Activated CD8-positive, alpha-beta memory T cell treated with anti-CD3 and anti-CD28 coated beads, Interleukin-2, amount 10 ng/mL, durations not matched to agents 7 days and 5 days (primary cell): ENCODE data around the gene WNK1. TPM values are rescaled to one million over a fixed set of nuclear protein-coding genes. Genes with fewer than 3 reads are reported as not detected.
"Not testable (repeated sequence)": the region's sequence is repeated elsewhere in the genome, so short reads cannot be mapped to it uniquely, and the experiment has no call there.

Source experiments
- ATAC-seq: fragments of 150-1000 bp; cut with Tn5 transposase; one replicate; pipeline ENCODE4 v1.10.0; 2021; ENCODE audit warnings: moderate library complexity
- CTCF ChIA-PET: fragments of 350-600 bp; sonication (Branson Sonifier 250); formaldehyde crosslinking; loops from one replicate; lab custom pipeline; 2021; ENCODE audit warnings: antibody characterized with exemption; lab: Charles Lee
- DNase-seq: peaks from one replicate; pipeline ENCODE4 v3.0.0-alpha.2; 2020
- H3K27ac Mint-ChIP-seq: one replicate; pipeline ENCODE4 v1.8.0; 2021; ENCODE audit warnings: mild to moderate bottlenecking, mixed read lengths
- H3K27me3 Mint-ChIP-seq: one replicate; pipeline ENCODE4 v1.8.0; 2021; ENCODE audit warnings: mixed read lengths
- H3K36me3 Mint-ChIP-seq: one replicate; pipeline ENCODE4 v1.8.0; 2021; ENCODE audit warnings: mild to moderate bottlenecking, mixed read lengths
- H3K4me1 Mint-ChIP-seq: one replicate; pipeline ENCODE4 v1.8.0; 2021; ENCODE audit warnings: mixed read lengths
- H3K4me3 Mint-ChIP-seq: one replicate; pipeline ENCODE4 v1.8.0; 2021; ENCODE audit warnings: mild to moderate bottlenecking, moderate library complexity, mixed read lengths
- H3K9me3 Mint-ChIP-seq: one replicate; pipeline ENCODE4 v1.8.0; 2022; ENCODE audit warnings: low read depth, mixed read lengths
- total RNA-seq, 2 experiments: library from RNA; stranded (reverse); gene quantifications; one replicate each; pipeline ENCODE4 v1.2.3, GENCODE V29; 2021

WNK1 gene
- total RNA-seq, 2 experiments from 2014 or later = 199 to 211 TPM

DNA sequence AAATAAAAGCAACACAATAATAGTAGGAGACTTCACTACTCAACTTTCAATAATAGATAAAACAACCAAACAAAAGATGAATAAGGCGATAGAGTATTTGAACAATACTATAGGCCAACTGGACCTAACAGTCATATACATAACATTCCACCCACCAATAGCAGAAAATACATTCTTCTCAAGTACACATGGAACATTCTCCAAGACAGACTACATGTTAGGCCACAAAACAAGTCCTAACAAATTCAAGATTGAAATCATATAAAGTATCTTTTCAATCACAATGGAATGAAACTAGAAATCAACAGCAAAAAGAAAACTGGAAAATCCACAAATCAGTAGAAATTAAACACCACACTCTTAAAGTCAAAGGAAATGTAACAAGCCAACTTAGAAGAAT, 168.3 kb downstream of the WNK1 start:
- Mint-ChIP-seq H3K9me3 (no peaks in the 10 kb centered on the region), H3K27ac (peak overlapping the region; percentile 17), H3K4me3 (no peak overlapping the region), H3K36me3 (peaks cover 44% of the 10 kb centered on the region), H3K4me1 (peaks cover 7% of the 10 kb centered on the region), H3K27me3 (no peaks in the 10 kb centered on the region)
- no peak for ATAC-seq
- no peak for DNase-seq
- CTCF ChIA-PET = interaction anchor here (1.5 kb wide), 1 partner anchor 15 kb away, joined by 4 read pairs; no protein-coding TSS in a partner anchor

DNA sequence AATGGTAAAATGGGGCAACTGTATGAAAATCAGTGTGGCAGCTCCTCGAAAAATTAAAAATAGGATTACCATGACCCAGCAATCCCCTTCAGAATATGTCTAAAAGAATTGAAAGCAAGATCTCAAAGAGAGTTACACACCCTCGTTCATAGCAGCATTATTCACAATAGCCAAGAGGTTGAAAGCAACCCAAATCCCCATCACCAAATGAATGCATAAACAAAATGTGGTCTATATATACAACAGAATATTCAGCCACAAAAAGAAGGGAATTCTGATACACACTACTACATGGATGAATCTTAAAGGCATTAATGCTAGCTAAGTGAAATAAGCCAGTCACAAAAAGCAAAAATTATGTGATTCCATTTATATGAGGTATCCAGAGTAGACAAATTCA, 169.9 kb downstream of the WNK1 start:
- no peaks in the 10 kb centered on the region for H3K4me1 Mint-ChIP-seq
- H3K27me3 Mint-ChIP-seq = no peaks in the 10 kb centered on the region
- ATAC-seq (no peak), DNase-seq (no peak)
- H3K9me3 Mint-ChIP-seq = no peaks in the 10 kb centered on the region
- CTCF ChIA-PET = interaction anchor here (0.7 to 1.3 kb wide), 2 partner anchors 12 to 119 kb away, joined by 3 to 4 read pairs; no protein-coding TSS in a partner anchor
- no peak overlapping the region for H3K27ac Mint-ChIP-seq
- H3K4me3 Mint-ChIP-seq = no peak overlapping the region
- H3K36me3 Mint-ChIP-seq = peaks cover 38% of the 10 kb centered on the region

DNA sequence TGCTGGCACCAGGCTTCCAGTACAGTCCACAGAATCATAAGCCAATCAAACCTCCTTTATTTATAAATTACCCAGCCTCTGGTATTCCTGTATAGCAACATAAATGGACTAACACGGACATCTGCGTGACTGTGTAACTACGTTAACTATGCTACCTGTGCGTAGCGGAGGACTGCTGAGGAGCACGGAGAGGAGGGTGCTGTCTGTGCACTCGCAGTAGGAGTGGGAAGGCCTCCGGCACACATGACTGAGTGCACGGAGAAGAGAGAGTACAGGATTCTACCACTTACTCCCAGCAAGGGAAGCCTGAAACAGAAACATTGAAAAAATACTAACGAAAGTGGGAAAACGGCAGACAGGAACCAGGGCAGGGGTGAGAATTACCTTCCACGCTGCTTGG, 174.3 kb downstream of the WNK1 start:
- CTCF ChIA-PET = interaction anchor here (1.0 kb wide), 1 partner anchor 111 kb away, joined by 3 read pairs; no protein-coding TSS in a partner anchor
- Mint-ChIP-seq H3K27ac (no peak overlapping the region), H3K36me3 (peaks cover 33% of the 10 kb centered on the region), H3K4me3 (no peak overlapping the region), H3K4me1 (no peaks in the 10 kb centered on the region), H3K9me3 (no peaks in the 10 kb centered on the region), H3K27me3 (no peaks in the 10 kb centered on the region)
- ATAC-seq (no peak), DNase-seq (no peak)

DNA sequence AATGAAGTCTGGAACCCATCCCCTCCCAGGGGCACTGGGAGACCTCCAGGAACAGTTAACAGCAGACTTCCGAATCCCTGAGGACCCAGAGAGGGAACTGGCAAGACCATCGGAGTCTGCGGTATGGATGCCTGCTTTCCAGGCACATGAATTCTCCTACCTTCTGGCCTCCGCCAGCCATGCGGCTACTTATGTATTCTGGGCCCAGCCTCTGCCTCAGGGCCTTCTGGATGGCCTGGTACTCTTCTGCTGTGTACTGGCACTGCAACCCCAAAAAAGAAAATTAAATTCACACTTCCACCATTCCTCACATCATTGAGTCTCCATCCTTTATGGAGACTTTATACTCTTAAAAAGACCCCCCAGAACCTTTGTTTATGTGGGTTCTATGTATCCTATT, 178.7 kb downstream of the WNK1 start:
- ATAC-seq = no peak
- no peak for DNase-seq
- Mint-ChIP-seq H3K27me3 (no peaks in the 10 kb centered on the region), H3K4me1 (peaks cover 2% of the 10 kb centered on the region), H3K27ac (no peak overlapping the region), H3K36me3 (peaks cover 22% of the 10 kb centered on the region), H3K4me3 (no peak overlapping the region), H3K9me3 (no peaks in the 10 kb centered on the region)
- CTCF ChIA-PET = interaction anchor here (1.4 kb wide), 1 partner anchor 18 kb away, joined by 5 read pairs; the partner anchor contains the start of gene RAD52

DNA sequence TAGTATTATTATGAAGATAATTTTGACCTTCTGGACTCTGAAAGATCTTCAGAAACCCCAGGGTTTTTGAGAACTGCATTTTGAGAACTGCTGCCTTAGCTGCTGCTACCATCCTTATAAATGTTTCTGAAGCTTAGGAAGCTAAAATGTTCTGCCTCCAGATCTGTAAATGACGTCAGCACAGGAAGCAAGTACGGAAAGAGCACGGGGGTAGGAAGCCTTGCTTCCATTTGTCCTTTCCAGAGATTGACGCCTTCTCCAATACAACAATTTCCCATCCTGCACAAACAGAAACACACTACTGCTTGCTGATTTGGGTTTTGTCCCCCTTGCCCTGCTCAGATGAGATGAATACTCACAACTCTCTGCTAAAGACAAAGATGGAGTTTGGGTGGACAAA, 179.2 kb downstream of the WNK1 start:
- H3K27me3 Mint-ChIP-seq = no peaks in the 10 kb centered on the region
- ATAC-seq = no peak
- no peak overlapping the region for H3K4me3 Mint-ChIP-seq
- no peaks in the 10 kb centered on the region for H3K9me3 Mint-ChIP-seq
- H3K4me1 Mint-ChIP-seq = peaks cover 2% of the 10 kb centered on the region
- CTCF ChIA-PET = no interaction called here
- H3K27ac Mint-ChIP-seq = no peak overlapping the region
- H3K36me3 Mint-ChIP-seq = peaks cover 21% of the 10 kb centered on the region
- DNase-seq = no peak

DNA sequence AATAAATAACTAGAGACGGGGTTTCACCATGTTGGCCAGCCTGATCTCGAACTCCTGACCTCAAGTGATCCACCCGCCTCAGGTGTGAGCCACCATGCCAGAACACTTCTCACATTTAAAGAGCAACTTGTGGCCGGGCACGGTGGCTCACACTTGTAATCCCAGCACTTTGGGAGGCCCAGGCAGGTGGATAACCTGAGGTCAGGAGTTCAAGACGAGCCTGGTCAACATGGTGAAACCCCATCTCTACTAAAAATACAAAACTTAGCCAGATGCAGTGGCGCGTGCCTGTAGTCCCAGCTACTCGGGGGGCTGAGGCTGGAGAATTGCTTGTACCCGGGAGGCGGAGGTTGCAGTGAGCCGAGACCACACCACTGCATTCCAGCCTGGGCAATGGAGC, 183.5 kb downstream of the WNK1 start:
- DNase-seq, H3K4me1 Mint-ChIP-seq, H3K4me3 Mint-ChIP-seq, H3K27ac Mint-ChIP-seq, H3K27me3 Mint-ChIP-seq, ATAC-seq, H3K9me3 Mint-ChIP-seq: not testable (repeated sequence)
- CTCF ChIA-PET = interaction anchor here (0.7 kb wide), 2 partner anchors 14 to 708 kb away, joined by 3 read pairs; partner anchors contain the start of gene RAD52
- H3K36me3 Mint-ChIP-seq = peaks cover 36% of the 10 kb centered on the region

DNA sequence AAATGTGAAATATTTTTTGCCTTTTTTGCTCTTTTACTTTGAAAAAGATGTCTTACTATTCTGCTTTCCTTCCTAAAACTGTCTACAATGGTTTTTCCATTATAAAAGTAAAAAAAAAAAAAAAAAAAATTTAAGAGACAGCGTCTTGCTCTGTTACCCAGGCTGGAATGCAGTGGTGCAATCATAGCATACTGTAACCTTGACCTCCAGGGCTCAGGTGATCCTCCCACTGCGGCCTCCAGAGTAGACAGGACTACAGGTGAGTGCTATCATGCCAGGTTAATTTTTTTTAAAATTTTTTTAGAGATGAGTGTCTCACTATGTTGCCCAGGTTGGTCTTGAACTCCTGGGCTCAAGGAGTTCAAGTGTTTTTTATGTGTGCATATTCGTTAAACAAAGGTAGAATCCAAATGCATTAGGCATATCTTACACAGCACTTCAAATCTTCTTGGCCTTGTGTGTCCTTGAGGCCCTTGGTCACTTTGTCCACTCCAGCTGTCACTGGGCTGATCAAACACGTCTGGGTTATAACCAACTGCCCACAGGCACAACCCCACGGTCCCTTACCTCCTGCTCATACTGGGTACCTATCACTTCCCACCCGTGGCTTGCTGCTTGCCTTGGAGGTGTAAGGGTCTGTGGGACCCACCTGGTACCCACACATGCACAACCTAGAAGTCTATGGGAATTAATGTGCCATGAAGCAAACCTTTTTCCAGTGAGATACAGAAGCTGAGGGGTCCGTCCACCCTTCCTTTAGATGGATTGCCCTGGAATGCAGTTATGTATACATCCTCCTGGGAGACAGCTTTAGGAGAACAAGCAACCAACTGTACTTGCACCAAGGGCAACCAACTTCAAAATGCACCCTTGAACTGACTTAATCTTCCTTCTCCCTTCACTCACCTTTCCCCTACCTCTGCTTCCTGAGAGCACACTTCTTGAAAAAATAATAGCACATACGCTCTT, 184.3 kb downstream of the WNK1 start:
- Mint-ChIP-seq H3K9me3 (no peaks in the 10 kb centered on the region), H3K4me1 (peaks cover 2% of the 10 kb centered on the region), H3K36me3 (peaks cover 32% of the 10 kb centered on the region), H3K4me3 (no peak overlapping the region), H3K27me3 (no peaks in the 10 kb centered on the region), H3K27ac (no peak overlapping the region)
- ATAC-seq = no peak
- CTCF ChIA-PET = interaction anchor here (0.7 to 1.4 kb wide), 2 partner anchors 13 kb away, joined by 3 read pairs; partner anchors contain the start of gene RAD52
- no peak for DNase-seq

DNA sequence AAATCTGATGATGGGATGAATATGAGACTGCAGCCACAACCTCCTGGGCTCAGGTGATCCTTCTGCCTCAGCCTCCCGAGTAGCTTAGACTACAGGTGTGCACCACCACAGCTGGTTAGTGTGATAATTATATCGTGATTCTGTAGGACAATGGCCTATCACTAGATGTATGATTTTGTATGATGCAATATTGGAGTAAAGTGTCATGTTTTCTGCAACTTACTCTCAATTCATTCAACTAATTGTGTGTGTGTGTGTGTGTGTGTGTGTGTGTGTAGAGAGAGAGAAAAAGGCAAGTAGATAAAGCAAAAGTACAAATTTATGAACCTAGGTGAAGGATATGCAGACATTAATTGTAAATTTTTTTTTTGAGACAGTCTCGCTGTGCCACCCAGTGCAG, 186.4 kb downstream of the WNK1 start:
- Mint-ChIP-seq H3K9me3 (no peaks in the 10 kb centered on the region), H3K36me3 (peaks cover 39% of the 10 kb centered on the region), H3K4me1 (peaks cover 9% of the 10 kb centered on the region), H3K27me3 (no peaks in the 10 kb centered on the region), H3K4me3 (no peak overlapping the region), H3K27ac (no peak overlapping the region)
- DNase-seq = no peak
- CTCF ChIA-PET = interaction anchor here (1.1 to 1.2 kb wide), 2 partner anchors 11 to 14 kb away, joined by 3 to 4 read pairs; partner anchors contain the start of gene RAD52
- no peak for ATAC-seq

DNA sequence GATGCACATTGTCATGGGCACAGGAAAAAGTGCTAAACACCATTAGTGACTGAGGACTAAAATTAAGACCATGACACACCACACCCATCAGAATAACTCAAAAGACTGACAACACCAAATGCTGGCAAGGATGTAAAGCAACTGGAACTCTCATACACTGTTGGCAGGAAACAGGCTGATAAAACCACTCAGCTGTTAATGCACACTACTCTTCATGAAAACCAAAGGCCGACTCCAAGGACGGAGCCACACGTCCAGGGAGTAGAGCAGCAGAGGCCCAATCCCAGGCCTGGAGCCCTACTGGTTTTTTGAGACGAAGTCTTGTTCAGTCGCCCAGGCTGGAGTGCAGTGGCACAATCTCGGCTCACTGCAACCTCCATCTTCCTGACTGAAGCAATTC, 190.7 kb downstream of the WNK1 start:
- Mint-ChIP-seq H3K9me3 (no peaks in the 10 kb centered on the region), H3K4me1 (peaks cover 38% of the 10 kb centered on the region), H3K27me3 (no peaks in the 10 kb centered on the region), H3K4me3 (no peak overlapping the region), H3K36me3 (peaks cover 48% of the 10 kb centered on the region), H3K27ac (no peak overlapping the region)
- DNase-seq (no peak), ATAC-seq (no peak)
- CTCF ChIA-PET = no interaction called here

DNA sequence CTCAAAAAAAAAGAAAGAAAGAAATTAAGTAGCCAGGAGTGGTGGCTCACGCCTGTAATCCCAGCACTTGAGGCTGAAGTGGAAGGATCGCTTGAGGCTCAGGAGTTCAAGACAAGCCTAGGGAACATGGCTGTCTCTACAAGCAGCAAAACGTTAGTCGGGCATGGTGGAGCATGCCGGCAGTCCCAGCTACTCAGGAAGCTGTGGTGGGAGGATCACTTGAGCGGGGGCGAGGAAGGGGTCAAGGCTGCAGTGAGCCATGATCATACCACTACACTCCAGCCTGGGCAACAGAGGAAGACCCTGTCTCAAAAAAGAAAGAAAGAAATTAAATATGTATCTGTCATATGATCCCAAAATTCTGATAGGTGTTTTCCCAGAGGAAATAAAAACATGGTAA, 191.8 kb downstream of the WNK1 start:
- no peak overlapping the region for H3K4me3 Mint-ChIP-seq
- peaks cover 43% of the 10 kb centered on the region for H3K36me3 Mint-ChIP-seq

DNA sequence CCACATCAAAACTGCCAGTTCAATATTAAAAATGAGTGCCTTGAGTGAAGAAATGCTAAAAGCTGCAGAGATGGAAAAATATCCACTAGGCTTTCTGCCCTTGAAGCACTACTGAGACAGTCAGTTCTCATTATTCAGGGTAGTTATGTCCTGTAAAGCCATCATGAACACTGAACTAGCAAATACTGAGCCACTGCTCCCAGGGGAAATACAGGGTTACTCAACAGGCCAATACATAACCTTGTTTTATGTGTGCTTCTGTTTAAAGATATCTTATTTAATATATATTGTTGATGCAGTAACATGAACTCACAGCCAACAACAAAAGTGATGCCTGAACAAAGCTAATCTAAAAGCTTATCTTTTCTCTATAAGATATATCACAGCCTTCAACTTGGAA, 193.8 kb downstream of the WNK1 start:
- peaks cover 45% of the 10 kb centered on the region for H3K4me1 Mint-ChIP-seq
- no peak for ATAC-seq

More for the DNA sequence above, 191.8 kb downstream of the WNK1 start:
- H3K4me1 Mint-ChIP-seq = peaks cover 44% of the 10 kb centered on the region
- DNase-seq = no peak
- CTCF ChIA-PET = no interaction called here
- H3K27ac Mint-ChIP-seq = peak overlapping the region; percentile 59
- no peaks in the 10 kb centered on the region for H3K9me3 Mint-ChIP-seq
- ATAC-seq = no peak
- H3K27me3 Mint-ChIP-seq = no peaks in the 10 kb centered on the region

DNA sequence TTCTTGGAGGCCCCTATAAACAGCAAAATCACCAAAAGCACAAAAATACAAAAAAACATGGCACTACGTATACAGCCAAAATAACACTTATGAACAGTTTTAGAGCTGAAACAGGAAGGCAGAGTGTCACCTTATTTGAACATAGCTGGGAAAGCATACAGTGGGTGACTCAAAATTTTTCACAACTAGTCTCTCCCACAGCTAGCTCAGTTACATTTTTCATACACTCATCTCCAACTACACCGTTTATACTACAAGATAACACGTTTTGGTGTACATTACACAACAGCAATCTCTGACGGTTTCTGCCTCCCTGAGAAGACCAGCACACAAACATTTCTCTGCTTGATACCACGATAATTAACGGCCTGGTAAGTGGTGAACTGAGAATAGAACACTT, 194.3 kb downstream of the WNK1 start:
- Mint-ChIP-seq H3K27ac (peak overlapping the region; percentile 82), H3K9me3 (no peaks in the 10 kb centered on the region), H3K4me3 (peak overlapping the region; percentile 61), H3K27me3 (no peaks in the 10 kb centered on the region), H3K4me1 (peaks cover 45% of the 10 kb centered on the region), H3K36me3 (peaks cover 29% of the 10 kb centered on the region)
- no peak for ATAC-seq
- CTCF ChIA-PET = interaction anchor here (0.9 to 1.1 kb wide), 3 partner anchors 12 to 636 kb away, joined by 3 to 5 read pairs (median 3); no protein-coding TSS in a partner anchor
- DNase-seq = no peak

More for the DNA sequence above, 193.8 kb downstream of the WNK1 start:
- Mint-ChIP-seq H3K27me3 (no peaks in the 10 kb centered on the region), H3K36me3 (peaks cover 29% of the 10 kb centered on the region), H3K9me3 (no peaks in the 10 kb centered on the region), H3K27ac (peak overlapping the region; percentile 82), H3K4me3 (peak overlapping the region; percentile 61)
- DNase-seq = no peak
- CTCF ChIA-PET = interaction anchor here (0.9 to 1.1 kb wide), 3 partner anchors 12 to 637 kb away, joined by 3 to 5 read pairs (median 3); no protein-coding TSS in a partner anchor

DNA sequence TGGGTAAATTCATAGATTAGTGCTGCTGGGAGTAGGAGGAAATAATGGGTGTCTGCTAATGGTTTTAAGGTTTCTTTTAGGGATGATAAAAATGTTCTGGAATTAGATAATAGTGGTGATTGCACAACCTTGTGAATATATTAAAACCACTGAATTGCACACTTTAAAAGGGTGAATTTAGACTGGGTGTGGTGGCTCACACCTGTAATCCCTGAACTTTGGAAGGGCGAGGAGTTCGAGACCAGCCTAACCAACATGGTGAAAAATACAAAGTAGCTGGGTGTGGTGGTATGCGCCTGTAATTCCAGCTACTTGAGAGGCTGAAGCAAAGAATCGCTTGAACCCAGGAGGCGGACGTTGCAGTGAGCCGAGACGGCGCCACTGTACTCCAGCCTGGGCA, 195.9 kb downstream of the WNK1 start:
- DNase-seq (no peak), ATAC-seq (no peak)
- Mint-ChIP-seq H3K36me3 (peaks cover 21% of the 10 kb centered on the region), H3K4me3 (peak overlapping the region; percentile 98), H3K27me3 (no peaks in the 10 kb centered on the region), H3K27ac (peak overlapping the region; percentile 63), H3K9me3 (no peaks in the 10 kb centered on the region), H3K4me1 (peaks cover 42% of the 10 kb centered on the region)
- CTCF ChIA-PET = interaction anchor here (1.8 to 2.5 kb wide), 6 partner anchors 43 to 378 kb away, joined by 4 to 25 read pairs (median 10); partner anchors contain the start of gene ERC1
